Keratinocyte (primary cell): Measurements from ENCODE around the gene MROH7. TPM values are rescaled to one million over a fixed set of nuclear protein-coding genes. Genes with fewer than 3 reads are reported as not detected.

Source experiments
- DNase-seq: peaks from one replicate; pipeline ENCODE4 v3.0.0-alpha.2; 2011; ENCODE audit warnings: low read depth, missing footprints, low spot score
- FAIRE-seq: peaks from 2 replicates; lab custom pipeline; 2011; peaks lifted over from hg19 to GRCh38; lab: Jason Lieb, UNC
- H2AFZ ChIP-seq: 2 replicates; pipeline ENCODE4 v1.6.0; 2012; ENCODE audit warnings: low read length, control low read depth, inconsistent platforms; ENCODE audit not compliant: control insufficient read depth
- H3K27ac ChIP-seq: 2 replicates; pipeline ENCODE4 v1.5.1; 2011; ENCODE audit warnings: low read length; ENCODE audit not compliant: control insufficient read depth, insufficient read depth
- H3K27me3 ChIP-seq: 3 replicates; pipeline ENCODE4 v1.6.0; 2011; ENCODE audit warnings: low read length; ENCODE audit not compliant: control insufficient read depth, insufficient read depth; ENCODE audit errors: extremely low read depth
- H3K36me3 ChIP-seq, 2 experiments: 2 replicates in 1 of 2; 3 replicates in 1 of 2; pipeline ENCODE4 v1.5.1; 2011; ENCODE audit warnings: low read length in 2 of 2, mild to moderate bottlenecking in 1 of 2; ENCODE audit not compliant: control insufficient read depth in 2 of 2, insufficient read depth in 2 of 2; ENCODE audit errors: extremely low read depth in 1 of 2
- H3K4me1 ChIP-seq: 3 replicates; pipeline ENCODE4 v1.5.1; 2011; ENCODE audit warnings: low read length; ENCODE audit not compliant: control insufficient read depth, insufficient read depth; ENCODE audit errors: extremely low read depth
- H3K4me2 ChIP-seq: 3 replicates; pipeline ENCODE4 v1.6.0; 2011; ENCODE audit warnings: low read depth, low read length; ENCODE audit not compliant: control insufficient read depth, insufficient read depth; ENCODE audit errors: extremely low read depth
- H3K4me3 ChIP-seq, 3 experiments: fragments of 200-600 bp in 1 of 3; sonication (generic) in 1 of 3; 2 replicates in 2 of 3; 3 replicates in 1 of 3; pipeline ENCODE4 v1.5.1; 2011 to 2016; ENCODE audit warnings: low read length in 3 of 3, mild to moderate bottlenecking in 3 of 3, control low read depth in 2 of 3, inconsistent platforms in 1 of 3, low read depth in 1 of 3, mixed read lengths in 1 of 3, mixed run types in 1 of 3, moderate library complexity in 1 of 3; ENCODE audit not compliant: control insufficient read depth in 2 of 3, insufficient read depth in 2 of 3; ENCODE audit errors: extremely low read depth in 1 of 3
- H3K79me2 ChIP-seq: 2 replicates; pipeline ENCODE4 v1.6.0; 2012; ENCODE audit warnings: low read length; ENCODE audit not compliant: control insufficient read depth, insufficient read depth
- H3K9ac ChIP-seq: 3 replicates; pipeline ENCODE4 v1.6.0; 2011; ENCODE audit warnings: low read length; ENCODE audit not compliant: control insufficient read depth, insufficient read depth; ENCODE audit errors: extremely low read depth
- H3K9me1 ChIP-seq: 3 replicates; pipeline ENCODE4 v1.6.0; 2011; ENCODE audit warnings: low read length; ENCODE audit not compliant: control insufficient read depth, insufficient read depth; ENCODE audit errors: extremely low read depth
- H3K9me3 ChIP-seq: 2 replicates; pipeline ENCODE4 v1.5.1; 2012; ENCODE audit warnings: low read depth, low read length; ENCODE audit not compliant: control insufficient read depth
- H4K20me1 ChIP-seq: 3 replicates; pipeline ENCODE4 v1.6.0; 2011; ENCODE audit warnings: low read length; ENCODE audit not compliant: control insufficient read depth, insufficient read depth; ENCODE audit errors: extremely low read depth
- EZH2 ChIP-seq: IDR thresholded peaks from one replicate; pipeline ENCODE4 v1.6.1; 2012; ENCODE audit warnings: inconsistent platforms, mild to moderate bottlenecking, low read length, moderate library complexity
- dilution Hi-C: fragments of 300-500 bp; cut with MboI; formaldehyde crosslinking; loops from one replicate; pipeline ENCODE4 v1.7.0; 2020; ENCODE audit warnings: low sequenced_read_pairs; ENCODE audit not compliant: extremely low pct_ligation_motif_present
- polyA plus RNA-seq, 5 experiments: library from polyadenylated mRNA; depleted of rRNA in 3 of 5; stranded (reverse) in 3 of 5; stranded (forward) in 1 of 5; unstranded in 1 of 5; fragments of >200 nt; gene quantifications; 1 replicate in 1 of 5; 2 replicates in 3 of 5; 3 replicates in 1 of 5; pipeline versions ENCODE4 v1.2.1 to v1.2.3, GENCODE V29; 2011 to 2012; ENCODE audit warnings: missing spikeins in 2 of 5, low read depth in 1 of 5, low replicate concordance in 1 of 5
- TF ChIP-seq, protein P1 (sequence below), 3 experiments: IDR thresholded peaks in 1 of 3; conservative IDR thresholded peaks in 1 of 3; optimal IDR thresholded peaks in 1 of 3; 2 replicates in 2 of 3; 3 replicates in 1 of 3; pipeline versions ENCODE3 to v1.5.1; 2011; ENCODE audit warnings: low read length in 3 of 3, mild to moderate bottlenecking in 3 of 3, moderate library complexity in 2 of 3, control low read depth in 1 of 3, inconsistent platforms in 1 of 3; ENCODE audit not compliant: insufficient read depth in 2 of 3; ENCODE audit errors: extremely low read depth in 1 of 3

Gene MROH7
- polyA plus RNA-seq, 1 donor (not counting 4 experiments of a cell fraction or from before 2014, with no cell fraction given), result not detected

DNA sequence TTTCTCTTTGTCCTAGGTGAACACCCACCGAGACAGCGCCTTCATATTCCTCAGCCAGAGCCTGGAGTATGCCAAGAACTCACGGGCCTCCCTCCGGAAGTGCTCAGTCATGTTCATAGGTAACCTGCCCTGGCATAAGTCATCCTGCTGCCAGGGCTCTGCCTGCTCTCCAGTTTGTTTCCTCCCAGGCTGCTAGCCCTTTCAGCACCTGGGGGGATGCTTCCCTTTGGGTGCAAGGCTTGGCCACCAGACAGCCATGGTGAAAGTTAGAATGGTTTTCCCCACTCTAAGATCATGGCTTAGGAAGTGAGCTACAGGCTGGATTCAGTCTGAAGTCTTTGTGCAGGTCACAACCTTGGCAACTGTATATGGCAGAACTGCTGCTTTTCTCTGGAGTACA lies 64.8 kb downstream of the MROH7 start:
- Histone ChIP-seq H3K4me3 (no peak overlapping the region), H3K27ac (no peak overlapping the region)
- dilution Hi-C loops, result no loop called here

DNA sequence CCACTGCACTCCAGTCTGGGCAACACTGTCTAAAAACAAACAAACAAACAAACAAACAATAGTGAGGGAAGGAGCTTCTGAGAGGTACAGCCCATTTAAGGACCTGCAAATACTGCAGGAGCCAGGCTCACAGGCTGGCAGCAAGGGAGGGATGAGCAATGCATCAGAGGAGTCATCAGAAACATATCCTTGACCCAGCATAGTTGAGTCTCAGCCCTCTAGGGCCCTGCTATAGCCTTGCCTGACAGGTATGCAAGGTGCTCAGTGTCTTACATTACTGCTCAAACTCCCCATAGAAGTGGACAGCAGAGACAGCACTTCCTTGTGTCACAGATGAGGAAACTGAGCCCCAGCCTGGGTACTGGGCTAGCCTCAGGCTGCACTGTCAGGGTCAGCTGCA lies 66.8 kb downstream of the MROH7 start:
- dilution Hi-C loops, result no loop called here
- H3K4me2 ChIP-seq, result no peak overlapping the region
- no peak overlapping the region for H3K27ac ChIP-seq
- H4K20me1 ChIP-seq, result no peaks in the 10 kb centered on the region
- TF ChIP-seq EZH2, result no peak
- TF ChIP-seq, protein P1, sequence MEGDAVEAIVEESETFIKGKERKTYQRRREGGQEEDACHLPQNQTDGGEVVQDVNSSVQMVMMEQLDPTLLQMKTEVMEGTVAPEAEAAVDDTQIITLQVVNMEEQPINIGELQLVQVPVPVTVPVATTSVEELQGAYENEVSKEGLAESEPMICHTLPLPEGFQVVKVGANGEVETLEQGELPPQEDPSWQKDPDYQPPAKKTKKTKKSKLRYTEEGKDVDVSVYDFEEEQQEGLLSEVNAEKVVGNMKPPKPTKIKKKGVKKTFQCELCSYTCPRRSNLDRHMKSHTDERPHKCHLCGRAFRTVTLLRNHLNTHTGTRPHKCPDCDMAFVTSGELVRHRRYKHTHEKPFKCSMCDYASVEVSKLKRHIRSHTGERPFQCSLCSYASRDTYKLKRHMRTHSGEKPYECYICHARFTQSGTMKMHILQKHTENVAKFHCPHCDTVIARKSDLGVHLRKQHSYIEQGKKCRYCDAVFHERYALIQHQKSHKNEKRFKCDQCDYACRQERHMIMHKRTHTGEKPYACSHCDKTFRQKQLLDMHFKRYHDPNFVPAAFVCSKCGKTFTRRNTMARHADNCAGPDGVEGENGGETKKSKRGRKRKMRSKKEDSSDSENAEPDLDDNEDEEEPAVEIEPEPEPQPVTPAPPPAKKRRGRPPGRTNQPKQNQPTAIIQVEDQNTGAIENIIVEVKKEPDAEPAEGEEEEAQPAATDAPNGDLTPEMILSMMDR (optimal IDR thresholded peaks at IDR 0.05 in 1 of 3, IDR thresholded peaks at IDR 0.05 in 1 of 3, conservative IDR thresholded peaks at IDR 0.05 in 1 of 3; ENCODE audit: extremely low read depth in 1 of 3, insufficient read depth in 2 of 3, low read length in 3 of 3), result no peak
- no peaks in the 10 kb centered on the region for H3K9me1 ChIP-seq
- H3K9me3 ChIP-seq, result no peaks in the 10 kb centered on the region
- H3K79me2 ChIP-seq, result no peaks in the 10 kb centered on the region
- no peak overlapping the region for H2AFZ ChIP-seq
- H3K4me3 ChIP-seq, result no peak overlapping the region
- DNase-seq (no peak), FAIRE-seq (no peak)
- H3K36me3 ChIP-seq, result no peaks in the 10 kb centered on the region
- H3K27me3 ChIP-seq, result no peaks in the 10 kb centered on the region
- no peaks in the 10 kb centered on the region for H3K4me1 ChIP-seq
- no peak overlapping the region for H3K9ac ChIP-seq

More for the DNA sequence above, 64.8 kb downstream of the MROH7 start:
- Histone ChIP-seq H3K79me2 (no peaks in the 10 kb centered on the region), H3K27me3 (peaks cover 2% of the 10 kb centered on the region), H3K4me2 (no peak overlapping the region), H4K20me1 (no peaks in the 10 kb centered on the region), H3K36me3 (no peaks in the 10 kb centered on the region), H3K9me3 (no peaks in the 10 kb centered on the region), H3K4me1 (no peaks in the 10 kb centered on the region), H2AFZ (no peak overlapping the region), H3K9ac (no peak overlapping the region), H3K9me1 (no peaks in the 10 kb centered on the region)
- DNase-seq, result no peak
- TF ChIP-seq, protein P1 (optimal IDR thresholded peaks at IDR 0.05 in 1 of 3, IDR thresholded peaks at IDR 0.05 in 1 of 3, conservative IDR thresholded peaks at IDR 0.05 in 1 of 3; ENCODE audit: extremely low read depth in 1 of 3, insufficient read depth in 2 of 3, low read length in 3 of 3), result no peak
- no peak for TF ChIP-seq EZH2
- no peak for FAIRE-seq
